Calu3 (cell line): ENCODE results near the gene DDX10. TPM values are rescaled to one million over a fixed set of nuclear protein-coding genes. Genes with fewer than 3 reads are reported as not detected.

Source experiments
- BruUV-seq: library from RNA; stranded (reverse); fragments of 400-500 nt; replicated peaks from 2 replicates; lab custom pipeline; 2021; lab: Mats Ljungman, UMichigan
- CTCF ChIA-PET: fragments of 300-600 bp; sonication (Branson Sonifier 250); formaldehyde crosslinking; loops from one replicate; lab custom pipeline; 2022; ENCODE audit warnings: antibody characterized with exemption; lab: Charles Lee
- DNase-seq: peaks from one replicate; pipeline ENCODE4 v3.0.0; 2022
- H3K27ac Mint-ChIP-seq: one replicate; pipeline ENCODE4 v1.8.0; 2022; ENCODE audit warnings: mixed read lengths; ENCODE audit not compliant: unreplicated experiment
- H3K27me3 Mint-ChIP-seq: one replicate; pipeline ENCODE4 v1.8.0; 2022; ENCODE audit warnings: mixed read lengths; ENCODE audit not compliant: unreplicated experiment
- H3K36me3 Mint-ChIP-seq: one replicate; pipeline ENCODE4 v1.8.0; 2022; ENCODE audit warnings: mild to moderate bottlenecking, moderate library complexity, mixed read lengths; ENCODE audit not compliant: insufficient read depth, unreplicated experiment
- H3K4me1 Mint-ChIP-seq: one replicate; pipeline ENCODE4 v1.8.0; 2022; ENCODE audit warnings: mild to moderate bottlenecking, low read depth, mixed read lengths; ENCODE audit not compliant: unreplicated experiment
- H3K4me3 Mint-ChIP-seq: one replicate; pipeline ENCODE4 v1.8.0; 2022; ENCODE audit warnings: mild to moderate bottlenecking, low read depth, moderate library complexity, mixed read lengths; ENCODE audit not compliant: unreplicated experiment
- H3K9me3 Mint-ChIP-seq: one replicate; pipeline ENCODE4 v1.8.0; 2022; ENCODE audit warnings: low read depth, mixed read lengths; ENCODE audit not compliant: unreplicated experiment
- CTCF ChIP-seq: fragments of 200-600 bp; IDR thresholded peaks from one replicate; pipeline ENCODE4 v1.8.0; 2022; ENCODE audit warnings: antibody characterized with exemption; ENCODE audit not compliant: unreplicated experiment
- intact Hi-C: fragments of 100-400 bp; cut with micrococcal nuclease; formaldehyde crosslinking; loops from one replicate; pipeline ENCODE4 v1.10.0; 2022; ENCODE audit not compliant: unreplicated experiment
- total RNA-seq: library from RNA; stranded (reverse); gene quantifications from 2 replicates; pipeline ENCODE4 v1.2.3, GENCODE V29; 2022

DDX10 gene
- total RNA-seq, 1 experiment from 2014 or later: 31.2 TPM

DNA sequence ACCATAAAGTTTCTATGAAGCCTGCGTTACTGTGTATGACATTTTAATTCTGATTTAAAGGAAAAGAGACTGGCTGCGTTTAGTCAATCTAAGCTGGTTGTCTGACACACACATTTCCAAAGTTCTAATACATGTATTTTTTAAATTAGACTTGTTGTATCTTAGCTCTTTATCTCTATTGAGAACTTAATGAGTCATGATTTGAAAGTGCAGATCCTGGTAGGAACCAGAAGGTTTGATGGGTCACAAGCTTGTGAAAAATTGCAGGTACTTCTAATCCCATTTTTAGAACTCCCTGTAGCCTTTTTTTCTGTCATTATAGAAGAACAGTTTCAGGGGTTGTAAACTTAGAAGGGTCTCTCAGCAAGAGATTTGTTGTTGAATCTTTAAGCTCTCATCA is 210.3 kb downstream of the DDX10 start:
- CTCF ChIA-PET: no interaction called here
- no peak overlapping the region for H3K27ac Mint-ChIP-seq
- DNase-seq: no peak
- intact Hi-C loops: loop anchor here (10.0 kb wide), 1 partner anchor 90 kb away; no protein-coding TSS in a partner anchor
- BruUV-seq: no TSS peak
- H3K4me1 Mint-ChIP-seq: peaks cover 9% of the 10 kb centered on the region
- H3K9me3 Mint-ChIP-seq: no peaks in the 10 kb centered on the region
- TF ChIP-seq CTCF: no peak
- no peak overlapping the region for H3K4me3 Mint-ChIP-seq
- H3K36me3 Mint-ChIP-seq: no peaks in the 10 kb centered on the region
- H3K27me3 Mint-ChIP-seq: no peaks in the 10 kb centered on the region

- H3K4me3 Mint-ChIP-seq: no peak overlapping the region
- H3K36me3 Mint-ChIP-seq: no peaks in the 10 kb centered on the region
- no peak overlapping the region for H3K27ac Mint-ChIP-seq
- TF ChIP-seq CTCF: no peak
- no peaks in the 10 kb centered on the region for H3K4me1 Mint-ChIP-seq
- no peaks in the 10 kb centered on the region for H3K27me3 Mint-ChIP-seq
- no peak for DNase-seq
- BruUV-seq: no TSS peak
- no peaks in the 10 kb centered on the region for H3K9me3 Mint-ChIP-seq
- CTCF ChIA-PET: no interaction called here
- intact Hi-C loops: loop anchor here (10.0 kb wide), 1 partner anchor 92 kb away; no protein-coding TSS in a partner anchor
Observed at GRCh38 chr11:108877178-108877577, 212.3 kb downstream of the DDX10 start.

DNA sequence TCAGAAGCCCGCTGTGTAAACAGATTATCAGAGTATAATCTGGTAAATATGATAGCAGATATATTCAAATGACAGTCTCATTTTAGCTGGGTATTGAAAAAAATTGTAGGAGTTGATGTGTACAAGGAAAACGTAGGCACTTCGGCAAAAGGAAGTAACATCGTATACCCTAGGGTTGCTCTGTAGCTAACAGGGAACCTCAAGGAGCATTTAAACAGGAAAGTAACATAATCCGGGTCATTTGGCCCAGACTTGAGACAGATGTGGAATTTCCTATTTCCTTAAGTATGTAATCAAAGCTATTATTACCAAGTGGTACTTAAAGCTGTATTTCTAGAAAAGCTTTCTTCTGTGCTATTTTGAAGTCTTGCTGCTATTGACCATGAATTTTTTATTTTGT is 215.6 kb downstream of the DDX10 start:
- TF ChIP-seq CTCF: no peak
- Mint-ChIP-seq H3K36me3 (no peaks in the 10 kb centered on the region), H3K4me1 (no peaks in the 10 kb centered on the region), H3K27me3 (no peaks in the 10 kb centered on the region), H3K27ac (no peak overlapping the region), H3K9me3 (no peaks in the 10 kb centered on the region), H3K4me3 (no peak overlapping the region)
- CTCF ChIA-PET: no interaction called here
- intact Hi-C loops: no loop called here
- DNase-seq: no peak
- BruUV-seq: no TSS peak

DNA sequence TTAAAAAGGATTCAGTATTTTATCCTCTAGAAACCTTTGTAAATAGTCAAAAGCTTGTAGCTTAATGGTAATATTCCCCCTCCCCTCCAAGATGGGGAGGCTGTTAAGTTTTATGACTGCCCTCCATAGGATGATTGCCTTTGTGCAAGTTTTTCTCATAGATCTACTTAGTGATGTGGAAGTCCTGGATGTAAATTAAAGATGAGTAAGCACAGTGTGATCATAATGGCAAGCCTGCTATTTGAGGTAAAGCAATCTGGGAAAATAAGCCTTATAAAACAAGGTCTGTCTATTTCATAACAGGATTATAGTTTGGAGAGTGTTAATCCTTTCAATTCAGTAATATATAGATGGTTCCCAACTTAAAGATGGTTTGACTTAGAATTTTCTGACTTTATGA is 216.3 kb downstream of the DDX10 start:
- H3K27ac Mint-ChIP-seq: no peak overlapping the region
- H3K27me3 Mint-ChIP-seq: no peaks in the 10 kb centered on the region
- CTCF ChIA-PET: no interaction called here
- no peak overlapping the region for H3K4me3 Mint-ChIP-seq
- DNase-seq: no peak
- no peaks in the 10 kb centered on the region for H3K4me1 Mint-ChIP-seq
- TF ChIP-seq CTCF: no peak
- intact Hi-C loops: no loop called here
- no TSS peak for BruUV-seq
- no peaks in the 10 kb centered on the region for H3K36me3 Mint-ChIP-seq
- H3K9me3 Mint-ChIP-seq: no peaks in the 10 kb centered on the region
